GM21529 (cell line): ENCODE data around the gene UNKL.
"Not testable (repeated sequence)": the region's sequence is repeated elsewhere in the genome, so short reads cannot be mapped to it uniquely, and the experiment has no call there.

Source experiments
- ATAC-seq: cut with Tn5 transposase; IDR thresholded peaks from one replicate; pipeline ENCODE4 v1.9.1; 2021; ENCODE audit not compliant: unreplicated experiment

The UNKL gene

GRCh38 chr16:1446296-1447080, 32.0 kb upstream of the UNKL start:
- ATAC-seq, result no peak

GRCh38 chr16:1445518-1446203, 31.2 kb upstream of the UNKL start:
- no peak for ATAC-seq

- ATAC-seq, result no peak
Measured at GRCh38 chr16:1444730-1445517, 30.4 kb upstream of the UNKL start.

GRCh38 chr16:1443980-1444729, 29.7 kb upstream of the UNKL start, which contains the start of gene CCDC154:
Gene CCDC154, minus strand, starts transcription at chr16:1444556. Its CDS starts 234 bp downstream, at chr16:1444322.
- no peak for ATAC-seq

- ATAC-seq, result no peak
Measured at GRCh38 chr16:1443403-1443973, 29.0 kb upstream of the UNKL start.

GRCh38 chr16:1442697-1443096, 28.2 kb upstream of the UNKL start:
- ATAC-seq, result no peak

GRCh38 chr16:1441391-1441829, 26.9 kb upstream of the UNKL start:
- no peak for ATAC-seq

- ATAC-seq, result not testable (repeated sequence)
Measured at GRCh38 chr16:1439699-1440074, 25.2 kb upstream of the UNKL start.

- ATAC-seq, result no peak
Measured at GRCh38 chr16:1439058-1439698, 24.7 kb upstream of the UNKL start.

GRCh38 chr16:1438229-1439057, 23.9 kb upstream of the UNKL start:
- no peak for ATAC-seq

- no peak for ATAC-seq
Measured at GRCh38 chr16:1437606-1438005, 23.1 kb upstream of the UNKL start.

GRCh38 chr16:1436731-1437355, 22.3 kb upstream of the UNKL start:
- no peak for ATAC-seq

- no peak for ATAC-seq
Measured at GRCh38 chr16:1435921-1436697, 21.6 kb upstream of the UNKL start.

- no peak for ATAC-seq
Measured at GRCh38 chr16:1434644-1435592, 20.4 kb upstream of the UNKL start.

- ATAC-seq, result no peak
Measured at GRCh38 chr16:1433756-1434155, 19.3 kb upstream of the UNKL start.

GRCh38 chr16:1433263-1433560, 18.7 kb upstream of the UNKL start:
- ATAC-seq, result no peak
